CD4-positive, CD25-positive, alpha-beta regulatory T cell (primary cell): ENCODE data around the gene BARHL1. TPM values are rescaled to one million over a fixed set of nuclear protein-coding genes. Genes with fewer than 3 reads are reported as not detected.

Experiments used
- ATAC-seq, 2 donors: fragments of 150-1000 bp; cut with Tn5 transposase; one replicate each; pipeline ENCODE4 v1.10.0; 2021; ENCODE audit warnings: low read depth in 2 of 2, moderate number of reproducible peaks in 2 of 2, moderate library complexity in 1 of 2
- DNase-seq, 3 donors: peaks; one replicate each; pipeline versions ENCODE4 v3.0.0 to v3.0.0-alpha.2; 2012 to 2022; ENCODE audit warnings: mixed read lengths in 1 of 3
- H3K27ac ChIP-seq: one replicate; pipeline ENCODE4 v1.7.0; 2013; ENCODE audit warnings: mild to moderate bottlenecking, low read length; ENCODE audit not compliant: insufficient read depth, poor library complexity, severe bottlenecking
- H3K27me3 ChIP-seq: one replicate; pipeline ENCODE4 v1.7.0; 2013; ENCODE audit warnings: low read length; ENCODE audit not compliant: control insufficient read depth, insufficient read depth
- H3K36me3 ChIP-seq: one replicate; pipeline ENCODE4 v1.7.0; 2013; ENCODE audit warnings: mild to moderate bottlenecking, low read length, moderate library complexity; ENCODE audit not compliant: control insufficient read depth, insufficient read depth
- H3K4me1 ChIP-seq: 2 replicates; pipeline ENCODE4 v1.7.0; 2013; ENCODE audit warnings: mild to moderate bottlenecking, low read length; ENCODE audit not compliant: insufficient read depth, control insufficient read depth, poor library complexity, severe bottlenecking
- H3K4me3 ChIP-seq: one replicate; pipeline ENCODE4 v1.7.0; 2013; ENCODE audit warnings: low read depth, mild to moderate bottlenecking, low read length, moderate library complexity
- H3K9me3 ChIP-seq, 2 experiments: 1 replicate in 1 of 2; 2 replicates in 1 of 2; pipeline ENCODE4 v1.7.0; 2013; ENCODE audit warnings: low read length in 2 of 2, mild to moderate bottlenecking in 1 of 2, moderate library complexity in 1 of 2; ENCODE audit not compliant: control insufficient read depth in 2 of 2
- H3K27ac Mint-ChIP-seq, 3 donors: one replicate each; pipeline ENCODE4 v1.8.0; 2020 to 2022; ENCODE audit warnings: mild to moderate bottlenecking in 3 of 3, mixed read lengths in 3 of 3, moderate library complexity in 2 of 3
- H3K27me3 Mint-ChIP-seq: one replicate; pipeline ENCODE4 v1.8.0; 2022; ENCODE audit warnings: mild to moderate bottlenecking, mixed read lengths
- H3K36me3 Mint-ChIP-seq: one replicate; pipeline ENCODE4 v1.8.0; 2020; ENCODE audit warnings: mixed read lengths
- H3K4me1 Mint-ChIP-seq, 4 donors: one replicate each; pipeline ENCODE4 v1.8.0; 2020 to 2022; ENCODE audit warnings: mixed read lengths in 4 of 4, mild to moderate bottlenecking in 1 of 4
- H3K4me3 Mint-ChIP-seq, 4 donors: one replicate each; pipeline ENCODE4 v1.8.0; 2020 to 2022; ENCODE audit warnings: mild to moderate bottlenecking in 4 of 4, mixed read lengths in 4 of 4, moderate library complexity in 3 of 4
- H3K9me3 Mint-ChIP-seq, 7 donors: one replicate each; pipeline ENCODE4 v1.8.0; 2020 to 2022; ENCODE audit warnings: mixed read lengths in 7 of 7, mild to moderate bottlenecking in 3 of 7, moderate library complexity in 2 of 7
- polyA plus RNA-seq, 4 donors: library from polyadenylated mRNA; unstranded; fragments of 300-500 nt; fragmentation: Illumina TruSeq; gene quantifications; one replicate each; pipeline ENCODE4 v1.2.3, GENCODE V29; 2021
- total RNA-seq: library from RNA; stranded (reverse); gene quantifications from one replicate; pipeline ENCODE4 v1.2.3, GENCODE V29; 2022

Gene BARHL1
- total and polyA plus RNA-seq, 5 donors from 2014 or later, result not detected

- H3K36me3 Mint-ChIP-seq, result peaks cover 43% of the 10 kb centered on the region
Observed at GRCh38 chr9:132632413-132633129, 50.2 kb downstream of the BARHL1 start.

GRCh38 chr9:132634327-132634726 is 51.9 kb downstream of the BARHL1 start:
- H3K4me1 ChIP-seq, result no peaks in the 10 kb centered on the region
- Mint-ChIP-seq H3K36me3 (peaks cover 47% of the 10 kb centered on the region), H3K9me3 (no peaks in the 10 kb centered on the region), H3K4me1 (peaks cover 0 to 4% (median 0%) of the 10 kb centered on the region in 4 donors), H3K27ac (peak overlapping the region in 1 of 3 donors; percentile 58), H3K4me3 (no peak overlapping the region), H3K27me3 (no peaks in the 10 kb centered on the region)
- ATAC-seq, result no peak
- H3K27me3 ChIP-seq, result no peaks in the 10 kb centered on the region
- no peak overlapping the region for H3K4me3 ChIP-seq
- no peak overlapping the region for H3K27ac ChIP-seq
- DNase-seq, result no peak
- H3K9me3 ChIP-seq, result no peaks in the 10 kb centered on the region
- H3K36me3 ChIP-seq, result peaks cover 42% of the 10 kb centered on the region

More at GRCh38 chr9:132632413-132633129, 50.2 kb downstream of the BARHL1 start:
- Histone ChIP-seq H3K27me3 (no peaks in the 10 kb centered on the region), H3K4me3 (no peak overlapping the region), H3K4me1 (no peaks in the 10 kb centered on the region), H3K9me3 (no peaks in the 10 kb centered on the region), H3K36me3 (peaks cover 43% of the 10 kb centered on the region), H3K27ac (no peak overlapping the region)
- Mint-ChIP-seq H3K4me1 (peaks cover 0 to 4% (median 0%) of the 10 kb centered on the region in 4 donors), H3K27ac (no peak overlapping the region), H3K4me3 (no peak overlapping the region), H3K9me3 (no peaks in the 10 kb centered on the region), H3K27me3 (no peaks in the 10 kb centered on the region)
- ATAC-seq (no peak), DNase-seq (no peak)

- DNase-seq (no peak), ATAC-seq (no peak)
- H3K27me3 Mint-ChIP-seq, result no peaks in the 10 kb centered on the region
- no peak overlapping the region for H3K27ac ChIP-seq
- no peaks in the 10 kb centered on the region for H3K4me1 ChIP-seq
- H3K4me1 Mint-ChIP-seq, result peaks cover 0 to 4% (median 0%) of the 10 kb centered on the region in 4 donors
- H3K4me3 ChIP-seq, result no peak overlapping the region
- H3K36me3 Mint-ChIP-seq, result peaks cover 47% of the 10 kb centered on the region
- H3K9me3 ChIP-seq, result no peaks in the 10 kb centered on the region
- no peaks in the 10 kb centered on the region for H3K27me3 ChIP-seq
- no peak overlapping the region for H3K4me3 Mint-ChIP-seq
- peaks cover 53% of the 10 kb centered on the region for H3K36me3 ChIP-seq
- no peak overlapping the region for H3K27ac Mint-ChIP-seq
- no peaks in the 10 kb centered on the region for H3K9me3 Mint-ChIP-seq
Observed at GRCh38 chr9:132637351-132637750, 54.9 kb downstream of the BARHL1 start.

GRCh38 chr9:132637801-132638200 is 55.4 kb downstream of the BARHL1 start:
- Histone ChIP-seq H3K4me3 (no peak overlapping the region), H3K36me3 (peaks cover 52% of the 10 kb centered on the region), H3K27me3 (no peaks in the 10 kb centered on the region), H3K9me3 (no peaks in the 10 kb centered on the region), H3K4me1 (no peaks in the 10 kb centered on the region), H3K27ac (no peak overlapping the region)
- DNase-seq (no peak), ATAC-seq (no peak)
- H3K4me1 Mint-ChIP-seq, result peaks cover 0 to 3% (median 0%) of the 10 kb centered on the region in 4 donors
- no peak overlapping the region for H3K4me3 Mint-ChIP-seq
- no peaks in the 10 kb centered on the region for H3K27me3 Mint-ChIP-seq
- no peaks in the 10 kb centered on the region for H3K9me3 Mint-ChIP-seq
- peaks cover 46% of the 10 kb centered on the region for H3K36me3 Mint-ChIP-seq
- peak overlapping the region in 1 of 3 donors; percentile 16 for H3K27ac Mint-ChIP-seq

- H3K4me3 ChIP-seq, result no peak overlapping the region
- Mint-ChIP-seq H3K36me3 (peaks cover 46% of the 10 kb centered on the region), H3K4me3 (no peak overlapping the region), H3K9me3 (no peaks in the 10 kb centered on the region), H3K4me1 (peaks cover 0 to 2% (median 0%) of the 10 kb centered on the region in 4 donors), H3K27ac (no peak overlapping the region), H3K27me3 (no peaks in the 10 kb centered on the region)
- H3K27me3 ChIP-seq, result no peaks in the 10 kb centered on the region
- ATAC-seq (no peak), DNase-seq (no peak)
- H3K36me3 ChIP-seq, result peaks cover 56% of the 10 kb centered on the region
- no peak overlapping the region for H3K27ac ChIP-seq
- no peaks in the 10 kb centered on the region for H3K4me1 ChIP-seq
- no peaks in the 10 kb centered on the region for H3K9me3 ChIP-seq
Observed at GRCh38 chr9:132638240-132638639, 55.8 kb downstream of the BARHL1 start.

- Histone ChIP-seq H3K36me3 (peaks cover 57% of the 10 kb centered on the region), H3K9me3 (no peaks in the 10 kb centered on the region), H3K4me3 (no peak overlapping the region), H3K27me3 (no peaks in the 10 kb centered on the region), H3K27ac (no peak overlapping the region), H3K4me1 (no peaks in the 10 kb centered on the region)
- Mint-ChIP-seq H3K4me1 (no peaks in the 10 kb centered on the region), H3K36me3 (peaks cover 48% of the 10 kb centered on the region), H3K4me3 (no peak overlapping the region), H3K27me3 (no peaks in the 10 kb centered on the region), H3K27ac (peak overlapping the region in 1 of 3 donors; percentile 20), H3K9me3 (no peaks in the 10 kb centered on the region)
- no peak for ATAC-seq
- DNase-seq, result no peak
Observed at GRCh38 chr9:132639322-132639721, 56.9 kb downstream of the BARHL1 start.

Other genes starting within 250 kb of the BARHL1 start
- 70.5 TPM for gene SETX, start 227.6 kb upstream of the BARHL1 start, total RNA-seq
- 10 to 100 TPM; 22.6 to 31.3 (median 27.3) TPM for gene SETX, start 227.6 kb upstream of the BARHL1 start, polyA plus RNA-seq
- 16.9 TPM for gene TTF1, start 175.8 kb upstream of the BARHL1 start, total RNA-seq
- 1 to 10 TPM; 5.1 to 8.1 (median 5.7) TPM for gene TTF1, start 175.8 kb upstream of the BARHL1 start, polyA plus RNA-seq
- not detected for gene CFAP77, start 172.4 kb upstream of the BARHL1 start, total RNA-seq
- not detected for gene CFAP77, start 172.4 kb upstream of the BARHL1 start, polyA plus RNA-seq
- 12.1 TPM for gene DDX31, start 87.4 kb downstream of the BARHL1 start, total RNA-seq
- 1 to 10 TPM; 7.1 to 7.4 (median 7.3) TPM for gene DDX31, start 87.4 kb downstream of the BARHL1 start, polyA plus RNA-seq
- gene GTF3C4, start 87.9 kb downstream of the BARHL1 start, total RNA-seq, result 10.2 TPM
- 1 to 10 TPM; 2.8 to 4.5 (median 3.4) TPM for gene GTF3C4, start 87.9 kb downstream of the BARHL1 start, polyA plus RNA-seq